GM19351 (cell line): Measurements from ENCODE around the gene RUBCN.
"Not testable (repeated sequence)": the region's sequence is repeated elsewhere in the genome, so short reads cannot be mapped to it uniquely, and the experiment has no call there.

ENCODE experiments used
- ATAC-seq: cut with Tn5 transposase; IDR thresholded peaks from one replicate; pipeline ENCODE4 v1.9.1; 2021; ENCODE audit warnings: mild to moderate bottlenecking, moderate library complexity; ENCODE audit not compliant: unreplicated experiment

The RUBCN gene

DNA sequence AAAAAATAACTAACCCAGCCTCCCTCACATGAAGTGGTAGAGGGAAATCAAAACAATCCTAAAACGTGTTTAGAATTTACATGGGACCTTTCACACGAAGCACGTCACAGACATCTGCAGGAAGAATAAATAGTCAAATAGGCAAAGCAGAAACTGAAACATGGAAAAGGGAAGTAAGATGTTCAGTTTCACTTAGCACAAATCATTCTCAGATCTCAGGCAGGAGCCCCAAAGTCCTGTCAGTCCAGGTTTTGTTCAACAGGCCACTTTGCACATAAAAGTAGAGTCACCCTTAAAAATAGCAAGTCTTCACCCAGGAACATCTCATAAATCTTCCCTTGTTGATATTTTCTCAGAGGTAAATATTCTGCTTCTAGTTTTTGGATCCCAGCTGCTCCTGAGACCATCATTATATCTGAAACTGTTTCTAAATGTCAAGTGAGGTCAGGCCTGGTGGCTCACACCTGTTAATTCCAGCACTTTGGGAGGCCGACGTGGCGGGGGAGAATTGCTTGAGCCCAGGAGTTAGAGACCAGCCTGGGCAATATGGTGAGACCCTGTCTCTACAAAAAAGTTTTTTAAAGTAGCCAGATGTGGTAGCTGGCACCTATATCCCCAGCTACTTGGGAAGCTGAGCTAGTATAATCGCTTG is 1.9 kb downstream of the RUBCN start:
- ATAC-seq: peak; percentile 53

DNA sequence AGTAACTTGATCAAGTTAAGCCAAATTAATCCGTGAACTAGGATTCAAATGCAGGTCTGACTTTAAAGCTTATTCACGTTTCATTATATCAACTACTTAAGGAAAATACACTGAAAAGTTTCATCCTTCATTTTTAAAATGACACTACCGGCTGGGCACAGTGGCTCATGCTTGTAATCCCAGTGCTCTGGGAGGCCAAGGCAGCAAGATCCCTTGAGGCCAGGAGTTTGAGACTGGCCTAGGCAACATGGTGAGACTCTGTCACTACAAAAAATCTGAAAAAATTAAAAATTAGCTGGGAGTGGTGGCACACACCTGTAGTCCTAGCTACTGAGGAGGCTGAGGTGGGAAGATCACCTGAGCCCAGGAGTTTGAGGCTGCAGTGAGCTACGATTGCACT is 3.7 kb downstream of the RUBCN start:
- ATAC-seq: no peak

- ATAC-seq: not testable (repeated sequence)
Measured at GRCh38 chr3:197731483-197731882, 5.2 kb downstream of the RUBCN start.

GRCh38 chr3:197730770-197731169 is 5.9 kb downstream of the RUBCN start:
- not testable (repeated sequence) for ATAC-seq

DNA sequence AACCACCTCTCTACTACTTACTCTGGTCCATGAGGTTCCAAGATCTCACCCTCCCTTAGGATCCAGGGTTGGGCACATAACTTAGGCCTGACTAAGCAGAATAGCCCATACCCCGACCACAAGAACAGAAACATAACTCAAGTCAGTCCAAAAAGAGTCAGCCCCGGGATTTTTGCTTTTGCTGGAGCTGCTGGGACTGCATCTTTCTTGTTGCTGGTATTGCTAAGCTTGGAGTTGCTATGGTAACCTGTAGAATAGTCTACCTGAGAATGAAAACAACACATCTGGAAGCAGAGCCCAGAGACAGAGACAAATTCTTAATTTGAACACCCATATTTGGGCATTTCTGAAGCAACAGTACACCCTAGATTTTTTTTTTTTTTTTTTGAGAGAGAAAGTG is 6.5 kb downstream of the RUBCN start:
- no peak for ATAC-seq

- ATAC-seq: no peak
Measured at GRCh38 chr3:197728487-197728886, 8.2 kb downstream of the RUBCN start.

GRCh38 chr3:197727878-197728277 is 8.8 kb downstream of the RUBCN start:
- ATAC-seq: not testable (repeated sequence)

GRCh38 chr3:197722734-197723133 is 14.0 kb downstream of the RUBCN start:
- ATAC-seq: no peak

DNA sequence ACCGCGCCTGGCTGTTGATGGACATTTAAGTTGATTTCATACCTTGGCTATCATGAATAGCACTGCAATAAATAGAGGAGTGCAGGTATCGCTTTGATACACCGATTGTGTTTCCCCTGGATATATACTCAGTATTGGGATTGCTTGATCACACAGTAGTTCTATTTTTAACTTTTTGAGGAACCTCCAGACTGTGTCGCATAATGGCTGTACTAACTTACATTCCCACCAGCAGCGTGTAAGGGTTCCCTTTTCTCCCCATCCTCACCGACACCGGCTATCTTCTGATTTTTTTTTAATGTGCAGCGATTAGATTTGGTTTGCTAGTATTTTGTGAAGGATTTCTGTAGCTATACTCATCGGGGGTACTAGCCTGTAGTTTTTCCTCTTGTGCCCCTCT is 16.0 kb downstream of the RUBCN start:
- no peak for ATAC-seq

- no peak for ATAC-seq
Measured at GRCh38 chr3:197718891-197719290, 17.8 kb downstream of the RUBCN start.

- no peak for ATAC-seq
Measured at GRCh38 chr3:197714251-197714650, 22.5 kb downstream of the RUBCN start.

DNA sequence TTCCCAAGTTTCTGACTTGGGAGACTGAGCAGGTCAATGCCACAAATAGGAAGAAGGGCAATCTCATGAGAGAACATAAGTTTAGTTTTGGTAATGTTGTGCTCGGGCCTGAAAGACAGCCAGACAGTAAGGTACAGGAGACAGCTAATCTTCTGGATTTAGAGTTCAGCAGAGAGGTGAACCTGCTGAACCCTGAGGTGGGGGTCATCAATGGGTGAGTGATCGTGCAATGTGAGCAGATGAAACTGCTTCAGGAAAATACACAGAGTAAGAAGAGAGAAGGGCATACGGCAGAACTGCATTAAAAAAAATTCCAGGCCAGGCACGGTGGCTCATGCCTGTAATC is 23.3 kb downstream of the RUBCN start:
- ATAC-seq: no peak

DNA sequence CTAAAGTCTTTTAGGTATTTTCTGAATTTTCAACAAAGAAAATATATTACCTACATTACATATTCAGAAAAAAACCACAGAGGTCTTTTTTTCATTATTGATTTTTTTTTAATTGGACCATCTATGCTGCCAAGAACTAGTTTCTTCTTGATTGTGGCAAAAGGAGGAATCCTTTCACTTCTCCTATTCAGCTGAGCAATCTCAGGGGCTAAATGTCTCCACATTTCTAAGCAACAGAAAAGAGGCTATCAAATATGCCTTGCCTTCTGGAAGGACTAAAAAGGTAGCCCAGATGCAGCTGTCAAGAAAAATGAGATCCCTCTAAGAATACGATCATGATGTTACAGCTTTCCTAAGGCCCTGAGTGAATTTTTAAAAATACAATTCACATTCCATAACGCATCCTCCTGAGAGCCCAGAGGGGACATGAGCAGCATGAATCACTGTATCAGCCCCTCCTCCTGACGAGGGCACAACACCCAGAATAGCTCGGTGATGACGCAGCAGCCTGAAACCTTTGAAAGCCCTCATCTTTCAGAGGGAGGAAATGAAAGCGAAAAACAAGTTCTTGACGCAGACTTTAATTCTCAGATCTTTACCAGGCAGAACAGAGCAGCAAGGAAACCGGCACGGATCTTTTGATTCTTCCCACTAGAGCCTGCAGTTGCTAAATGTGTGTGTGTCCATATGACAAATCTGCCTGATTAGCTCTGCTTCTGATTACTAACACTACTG is 24.6 kb downstream of the RUBCN start:
- ATAC-seq: peak; percentile 90

DNA sequence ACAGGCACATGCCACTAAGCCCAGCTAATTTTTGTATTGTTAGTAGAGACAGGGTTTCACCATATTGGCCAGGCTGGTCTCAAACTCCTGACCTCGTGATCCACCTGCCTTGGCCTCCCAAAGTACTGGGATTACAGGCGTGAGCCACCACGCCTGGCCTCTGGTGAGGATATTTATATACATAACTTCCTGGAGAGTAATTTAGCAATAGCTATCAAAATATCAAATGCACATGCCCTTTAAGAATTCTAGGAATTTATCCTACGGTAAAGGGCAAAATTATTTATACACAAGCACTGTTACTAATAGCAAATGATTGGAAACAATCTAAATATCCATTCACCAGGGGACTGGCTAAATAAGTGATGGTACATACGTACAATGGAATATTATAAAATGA is 25.7 kb downstream of the RUBCN start:
- ATAC-seq: not testable (repeated sequence)

DNA sequence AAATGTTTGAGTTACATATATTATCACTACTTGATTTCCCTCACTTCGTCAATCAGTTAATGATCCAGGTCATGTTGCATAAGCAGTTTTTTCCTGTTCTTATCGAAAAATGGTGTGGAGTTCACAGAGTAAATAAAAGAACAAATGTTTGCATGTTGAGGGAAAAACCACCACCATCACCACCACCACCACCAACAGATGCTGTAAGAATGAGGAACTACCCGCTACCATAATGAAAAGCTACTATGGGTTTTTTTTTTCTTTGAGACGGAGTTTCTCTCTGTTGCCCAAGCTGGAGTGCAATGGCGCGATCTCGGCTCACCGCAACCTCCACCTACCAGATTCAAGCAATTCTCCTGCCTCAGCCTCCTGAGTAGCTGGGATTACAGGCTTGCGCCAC is 27.6 kb downstream of the RUBCN start:
- no peak for ATAC-seq

DNA sequence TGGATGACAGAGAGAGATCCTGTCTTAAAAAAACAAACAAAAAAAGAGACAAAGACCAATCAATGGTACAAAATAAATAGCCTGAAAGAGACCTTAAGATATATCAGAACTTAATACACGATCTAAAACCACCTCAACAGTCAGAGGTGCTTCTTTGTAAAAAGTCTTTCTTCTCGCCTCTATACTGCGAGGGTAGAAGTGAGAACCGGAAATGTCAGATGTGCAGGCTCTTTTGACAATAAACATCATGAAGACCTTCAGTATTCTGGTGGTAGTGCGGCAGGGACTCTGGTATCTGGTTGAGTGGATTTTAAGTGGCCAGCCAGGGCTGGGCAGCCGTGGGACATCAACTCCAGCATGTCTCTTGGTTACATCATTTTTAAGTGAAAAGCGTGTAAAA is 30.0 kb downstream of the RUBCN start:
- no peak for ATAC-seq

DNA sequence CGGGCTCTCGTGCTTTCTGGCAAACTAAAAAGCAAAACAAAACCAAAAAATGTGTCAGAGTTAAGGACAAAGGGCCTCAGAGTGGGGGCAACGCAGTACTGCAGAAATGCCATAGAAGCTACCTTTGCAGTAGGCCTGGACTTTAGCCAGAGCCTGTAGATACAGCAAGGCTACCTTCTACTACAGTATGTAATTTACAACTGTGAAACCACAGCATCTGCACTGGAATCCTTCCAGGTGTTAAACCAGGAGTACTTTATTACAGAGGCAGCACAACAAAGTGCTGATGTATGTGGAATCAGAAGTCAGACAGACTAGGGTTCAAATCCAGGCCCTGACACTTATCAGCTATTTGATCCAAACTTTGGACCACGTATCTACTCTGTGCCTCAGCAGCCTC is 34.9 kb downstream of the RUBCN start:
- ATAC-seq: no peak

DNA sequence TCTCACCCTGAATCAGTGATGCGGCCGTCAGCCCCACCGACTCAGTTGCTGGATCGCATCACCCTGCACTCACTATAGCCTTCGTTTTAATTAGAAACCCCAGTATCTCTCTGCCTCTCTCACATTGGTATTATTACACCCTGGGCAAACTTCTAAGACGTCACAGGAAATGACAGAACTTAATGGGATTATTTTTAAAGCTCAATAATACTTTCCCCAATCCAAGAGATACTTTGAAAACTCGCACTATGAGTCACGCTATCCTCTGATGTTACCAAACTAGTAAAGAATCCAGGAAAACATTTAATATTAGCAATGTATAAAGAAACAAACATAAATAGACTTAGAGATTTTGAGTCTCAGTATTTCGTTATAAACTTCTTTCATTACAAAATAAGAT is 36.6 kb downstream of the RUBCN start:
- ATAC-seq: no peak

DNA sequence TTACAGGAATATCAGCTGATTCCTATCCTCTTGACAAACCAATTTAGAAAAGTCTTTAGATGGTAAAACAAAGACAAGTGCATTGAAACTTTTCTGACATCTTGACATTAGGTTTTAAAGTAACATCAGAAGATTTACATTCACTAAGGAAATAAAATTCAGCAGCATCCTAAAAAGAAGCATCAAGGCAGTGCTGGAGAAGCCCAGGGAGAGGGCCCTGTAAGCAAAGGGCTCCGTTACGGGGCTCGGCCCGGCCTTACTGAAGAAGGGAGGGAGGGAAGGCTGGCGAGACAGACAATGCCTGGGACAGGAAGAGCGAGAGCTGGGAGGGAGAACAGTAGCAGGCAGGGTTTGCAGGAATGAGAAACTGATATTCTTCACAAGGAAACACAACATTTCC is 39.3 kb downstream of the RUBCN start:
- no peak for ATAC-seq

- no peak for ATAC-seq
Measured at GRCh38 chr3:197694251-197694650, 42.5 kb downstream of the RUBCN start.

GRCh38 chr3:197692641-197693040 is 44.1 kb downstream of the RUBCN start:
- ATAC-seq: no peak

DNA sequence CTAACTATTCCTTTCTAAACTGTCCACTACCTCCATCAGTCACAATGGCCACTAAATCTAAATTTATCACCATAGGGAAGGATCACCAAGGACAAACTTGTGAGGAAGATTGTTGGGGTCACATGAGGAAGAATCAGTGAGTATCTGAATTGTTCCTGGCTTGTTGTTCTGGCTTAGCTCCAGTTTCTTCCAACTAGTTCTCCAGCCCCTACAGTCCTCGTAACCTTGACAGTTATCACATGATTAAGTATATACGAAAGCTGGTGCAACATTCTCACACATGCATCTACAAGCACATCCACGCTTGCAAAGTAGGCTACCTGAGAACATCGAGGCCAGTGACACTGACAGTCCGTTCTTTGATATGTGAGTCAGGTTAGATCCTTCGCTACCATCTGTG is 46.0 kb downstream of the RUBCN start:
- no peak for ATAC-seq

- ATAC-seq: no peak
Measured at GRCh38 chr3:197687570-197687969, 49.1 kb downstream of the RUBCN start.
